Omental fat pad (tissue), 4 donors: ENCODE measurements around the gene PAK5. TPM values are rescaled to one million over a fixed set of nuclear protein-coding genes. Genes with fewer than 3 reads are reported as not detected.

Source experiments
- ATAC-seq: fragments of 150-250 bp; one replicate; pipeline ENCODE4 v1.9.1; 2016; ENCODE audit warnings: mild to moderate bottlenecking, moderate library complexity; ENCODE audit not compliant: low FRiP score
- DNase-seq: peaks from one replicate; pipeline ENCODE4 v3.0.0-alpha.2; 2019; ENCODE audit warnings: low spot score
- total RNA-seq, 4 donors: library from RNA; depleted of rRNA; stranded (reverse); fragments of >200 nt; gene quantifications; one replicate each; pipeline ENCODE4 v1.1.0, GENCODE V29; 2016
- TF ChIP-seq, protein P1 (sequence below), 3 donors: fragments of 450-650 bp; IDR thresholded peaks; one replicate each; pipeline ENCODE4 v1.5.1; 2016 to 2017; ENCODE audit warnings: antibody characterized with exemption in 3 of 3, mild to moderate bottlenecking in 3 of 3, moderate library complexity in 2 of 3

The PAK5 gene
- total RNA-seq, 4 donors from 2014 or later = not detected

- TF ChIP-seq, protein P1, sequence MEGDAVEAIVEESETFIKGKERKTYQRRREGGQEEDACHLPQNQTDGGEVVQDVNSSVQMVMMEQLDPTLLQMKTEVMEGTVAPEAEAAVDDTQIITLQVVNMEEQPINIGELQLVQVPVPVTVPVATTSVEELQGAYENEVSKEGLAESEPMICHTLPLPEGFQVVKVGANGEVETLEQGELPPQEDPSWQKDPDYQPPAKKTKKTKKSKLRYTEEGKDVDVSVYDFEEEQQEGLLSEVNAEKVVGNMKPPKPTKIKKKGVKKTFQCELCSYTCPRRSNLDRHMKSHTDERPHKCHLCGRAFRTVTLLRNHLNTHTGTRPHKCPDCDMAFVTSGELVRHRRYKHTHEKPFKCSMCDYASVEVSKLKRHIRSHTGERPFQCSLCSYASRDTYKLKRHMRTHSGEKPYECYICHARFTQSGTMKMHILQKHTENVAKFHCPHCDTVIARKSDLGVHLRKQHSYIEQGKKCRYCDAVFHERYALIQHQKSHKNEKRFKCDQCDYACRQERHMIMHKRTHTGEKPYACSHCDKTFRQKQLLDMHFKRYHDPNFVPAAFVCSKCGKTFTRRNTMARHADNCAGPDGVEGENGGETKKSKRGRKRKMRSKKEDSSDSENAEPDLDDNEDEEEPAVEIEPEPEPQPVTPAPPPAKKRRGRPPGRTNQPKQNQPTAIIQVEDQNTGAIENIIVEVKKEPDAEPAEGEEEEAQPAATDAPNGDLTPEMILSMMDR (IDR thresholded peaks at IDR 0.05) = no peak
- no peak for ATAC-seq
- no peak for DNase-seq
Measured at GRCh38 chr20:9581509-9581908, 257.4 kb downstream of the PAK5 start.

- TF ChIP-seq, protein P1 (IDR thresholded peaks at IDR 0.05) = no peak
- DNase-seq = no peak
- no peak for ATAC-seq
Measured at GRCh38 chr20:9578594-9578993, 260.3 kb downstream of the PAK5 start.

GRCh38 chr20:9577397-9577796, 261.5 kb downstream of the PAK5 start:
- TF ChIP-seq, protein P1 (IDR thresholded peaks at IDR 0.05) = no peak
- no peak for ATAC-seq
- no peak for DNase-seq

DNA sequence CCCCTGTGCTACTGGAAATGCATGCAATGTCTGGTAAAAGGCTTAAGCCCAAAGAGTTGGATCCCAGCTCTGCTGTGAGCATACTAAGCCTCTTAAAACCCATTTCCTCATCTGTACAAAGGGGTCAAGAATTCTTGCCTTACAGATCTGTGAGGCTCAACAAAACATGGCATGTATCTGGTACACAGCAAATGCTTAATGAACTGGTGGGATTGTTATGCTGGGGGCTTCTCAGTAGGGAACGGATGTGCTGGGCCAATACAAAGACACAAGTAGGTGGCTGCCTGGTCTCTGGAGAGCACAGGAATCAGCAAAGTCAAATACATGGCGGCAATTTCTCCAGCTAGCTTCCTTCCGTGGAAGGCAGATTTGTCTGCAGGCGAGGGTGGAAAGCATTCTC, 262.2 kb downstream of the PAK5 start:
- DNase-seq = no peak
- no peak for ATAC-seq
- TF ChIP-seq, protein P1 (IDR thresholded peaks at IDR 0.05) = no peak

DNA sequence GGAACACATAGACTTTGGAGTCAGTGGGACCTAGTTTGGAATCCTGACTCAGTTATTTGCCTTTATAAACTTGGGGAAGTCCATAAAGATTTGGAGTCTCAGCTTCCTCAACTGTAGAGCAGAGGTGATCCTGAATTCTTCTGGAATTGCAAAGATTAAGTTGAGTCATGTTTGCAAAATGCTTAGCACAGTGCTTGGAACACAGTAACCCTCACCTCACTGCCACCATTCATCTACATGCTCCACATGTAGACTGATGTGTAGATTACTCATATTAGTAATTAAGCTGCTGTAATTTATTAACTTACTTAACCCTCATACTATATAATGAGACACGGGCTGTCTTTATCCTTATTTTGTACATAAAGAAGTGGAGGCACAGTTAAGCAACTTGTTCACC, 263.0 kb downstream of the PAK5 start:
- TF ChIP-seq, protein P1 (IDR thresholded peaks at IDR 0.05) = no peak
- ATAC-seq (no peak), DNase-seq (no peak)

GRCh38 chr20:9574776-9575175, 264.1 kb downstream of the PAK5 start:
- no peak for ATAC-seq

GRCh38 chr20:9574181-9574580, 264.7 kb downstream of the PAK5 start:
- TF ChIP-seq, protein P1 (IDR thresholded peaks at IDR 0.05) = no peak
- ATAC-seq (no peak), DNase-seq (no peak)

More at GRCh38 chr20:9574776-9575175, 264.1 kb downstream of the PAK5 start:
- DNase-seq = no peak
- TF ChIP-seq, protein P1 (IDR thresholded peaks at IDR 0.05) = no peak
